OCI-LY7 (cell line): ENCODE results near the gene TPST1. TPM values are rescaled to one million over a fixed set of nuclear protein-coding genes. Genes with fewer than 3 reads are reported as not detected.
"Not testable (repeated sequence)": the region's sequence is repeated elsewhere in the genome, so short reads cannot be mapped to it uniquely, and the experiment has no call there.

Source experiments
- BruUV-seq: library from RNA; stranded (reverse); fragments of 400-500 nt; replicated peaks from 2 replicates; lab custom pipeline; 2021; lab: Mats Ljungman, UMichigan
- CTCF ChIA-PET: fragments of 300-600 bp; sonication (Branson Sonifier 250); formaldehyde crosslinking; loops from one replicate; lab custom pipeline; 2022; ENCODE audit warnings: antibody characterized with exemption; ENCODE audit not compliant: unreplicated experiment; lab: Charles Lee
- POLR2A ChIA-PET: fragments of 300-600 bp; sonication (Branson Sonifier 250); formaldehyde crosslinking; loops from one replicate; lab custom pipeline; 2022; ENCODE audit warnings: antibody characterized with exemption; lab: Charles Lee
- DNase-seq: peaks from one replicate; pipeline ENCODE4 v3.0.0-alpha.2; 2015; ENCODE audit warnings: low spot score
- H2AFZ ChIP-seq: fragments of 200-600 bp; sonication (generic), shearing (Covaris generic); 2 replicates; pipeline ENCODE4 v1.6.1; 2014; ENCODE audit warnings: mild to moderate bottlenecking, antibody characterized with exemption, low read length, moderate library complexity
- H3K27ac ChIP-seq: fragments of 200-600 bp; sonication (generic); 2 replicates; pipeline ENCODE4 v1.5.1; 2014; ENCODE audit warnings: mixed run types, low read depth, mild to moderate bottlenecking, moderate library complexity, low read length, inconsistent platforms; ENCODE audit not compliant: poor library complexity, severe bottlenecking
- H3K36me3 ChIP-seq: fragments of 200-600 bp; sonication (generic); 2 replicates; pipeline ENCODE4 v1.6.1; 2014; ENCODE audit warnings: mild to moderate bottlenecking, antibody characterized with exemption, low read length, moderate library complexity, mixed read lengths; ENCODE audit not compliant: insufficient read depth
- H3K4me1 ChIP-seq: fragments of 200-600 bp; sonication (generic); 2 replicates; pipeline ENCODE4 v1.5.1; 2014; ENCODE audit warnings: mild to moderate bottlenecking, low read length; ENCODE audit not compliant: insufficient read depth, poor library complexity, severe bottlenecking
- H3K4me2 ChIP-seq: fragments of 200-600 bp; sonication (generic); 2 replicates; pipeline ENCODE4 v1.6.1; 2014; ENCODE audit warnings: mild to moderate bottlenecking, low read length
- H3K4me3 ChIP-seq: fragments of 200-600 bp; sonication (generic); 2 replicates; pipeline ENCODE4 v1.5.1; 2014; ENCODE audit warnings: mild to moderate bottlenecking, low read depth, low read length; ENCODE audit not compliant: poor library complexity, severe bottlenecking
- H3K79me2 ChIP-seq: fragments of 200-600 bp; sonication (generic); 2 replicates; pipeline ENCODE4 v1.6.1; 2016; ENCODE audit warnings: low read depth, mild to moderate bottlenecking, low read length, moderate library complexity, mixed read lengths; ENCODE audit not compliant: insufficient read depth
- H3K9me2 ChIP-seq: fragments of 200-600 bp; sonication (generic); 2 replicates; pipeline ENCODE4 v1.6.1; 2016; ENCODE audit warnings: mild to moderate bottlenecking, low read length, mixed read lengths; ENCODE audit not compliant: insufficient read depth
- H3K9me3 ChIP-seq: fragments of 200-600 bp; sonication (generic); 2 replicates; pipeline ENCODE4 v1.6.1; 2014; ENCODE audit warnings: mild to moderate bottlenecking, mixed run types, low read length, mixed read lengths
- H4K20me1 ChIP-seq: fragments of 200-600 bp; sonication (generic); 2 replicates; pipeline ENCODE4 v1.6.1; 2014; ENCODE audit warnings: mild to moderate bottlenecking, antibody characterized with exemption, low read length, moderate library complexity, mixed read lengths; ENCODE audit not compliant: insufficient read depth
- EZH2phosphoT487 ChIP-seq: fragments of 200-600 bp; sonication (generic); IDR thresholded peaks from 2 replicates; pipeline ENCODE4 v1.6.1; 2018; ENCODE audit warnings: low read depth, borderline replicate concordance, mild to moderate bottlenecking, mixed run types, antibody characterized with exemption, low read length, moderate library complexity, mixed read lengths
- intact Hi-C: fragments of 100-400 bp; cut with micrococcal nuclease; formaldehyde crosslinking; loops from one replicate; pipeline ENCODE4 v1.10.0; 2022; ENCODE audit not compliant: unreplicated experiment
- total RNA-seq, 2 experiments: library from RNA; depleted of rRNA in 1 of 2; stranded (reverse); fragments of >200 nt in 1 of 2; shearing (Covaris generic) in 1 of 2; gene quantifications; 2 replicates each; pipeline ENCODE4 v1.2.3, GENCODE V29; 2014 to 2022
- TF ChIP-seq, protein P1 (sequence below): fragments of 200-600 bp; sonication (generic); conservative IDR thresholded peaks from 2 replicates; pipeline ENCODE4 v1.5.1; 2014; ENCODE audit warnings: mild to moderate bottlenecking, antibody characterized with exemption, low read length, moderate library complexity, mixed read lengths

Gene TPST1
- total RNA-seq, 2 experiments from 2014 or later = 3.5 to 6.6 TPM

DNA sequence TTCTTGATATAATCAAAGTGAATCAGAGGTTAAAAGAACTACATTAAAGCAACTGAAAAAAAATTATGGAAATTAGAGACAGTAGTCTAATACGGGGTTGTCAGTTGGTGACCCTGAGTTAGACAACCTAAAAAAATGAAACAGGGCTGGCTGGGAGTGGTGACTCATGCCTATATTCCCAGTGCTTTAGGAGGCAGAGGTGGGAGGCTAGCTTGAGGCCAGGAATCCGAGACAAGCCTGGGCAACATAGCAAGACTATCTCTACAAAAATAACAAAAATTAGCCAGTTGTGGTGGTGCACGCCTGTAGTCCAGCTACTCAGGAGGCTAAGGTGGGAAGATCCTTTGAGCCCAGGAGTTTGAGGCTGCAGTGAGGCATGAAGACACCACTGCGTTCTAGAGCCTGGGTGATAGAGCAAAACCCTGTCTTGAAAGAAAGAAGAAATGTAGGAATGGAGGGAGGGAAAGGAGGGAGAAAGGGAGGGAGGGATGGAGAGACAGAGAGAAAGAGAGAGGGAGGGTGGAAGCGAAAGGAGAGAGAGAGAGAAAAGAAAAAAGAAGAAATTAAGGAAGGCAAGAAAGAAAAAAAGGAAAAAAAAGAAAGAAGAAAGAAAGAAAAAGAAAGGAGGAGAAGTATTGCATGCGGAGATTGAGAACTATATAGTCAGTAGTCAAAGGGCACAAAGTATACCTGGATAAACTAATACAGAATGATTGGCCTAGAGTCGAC lies 166.1 kb downstream of the TPST1 start:
- ChIA-PET CTCF (no interaction called here), POLR2A (no interaction called here)
- Histone ChIP-seq H3K9me2 (no peaks in the 10 kb centered on the region), H4K20me1 (no peaks in the 10 kb centered on the region), H3K27ac (no peak overlapping the region), H3K79me2 (no peaks in the 10 kb centered on the region), H3K4me1 (no peaks in the 10 kb centered on the region), H3K4me3 (no peak overlapping the region), H3K9me3 (no peaks in the 10 kb centered on the region), H3K36me3 (no peaks in the 10 kb centered on the region), H3K4me2 (no peak overlapping the region), H2AFZ (no peak overlapping the region)
- BruUV-seq = no TSS peak
- no peak for TF ChIP-seq EZH2phosphoT487
- TF ChIP-seq, protein P1, sequence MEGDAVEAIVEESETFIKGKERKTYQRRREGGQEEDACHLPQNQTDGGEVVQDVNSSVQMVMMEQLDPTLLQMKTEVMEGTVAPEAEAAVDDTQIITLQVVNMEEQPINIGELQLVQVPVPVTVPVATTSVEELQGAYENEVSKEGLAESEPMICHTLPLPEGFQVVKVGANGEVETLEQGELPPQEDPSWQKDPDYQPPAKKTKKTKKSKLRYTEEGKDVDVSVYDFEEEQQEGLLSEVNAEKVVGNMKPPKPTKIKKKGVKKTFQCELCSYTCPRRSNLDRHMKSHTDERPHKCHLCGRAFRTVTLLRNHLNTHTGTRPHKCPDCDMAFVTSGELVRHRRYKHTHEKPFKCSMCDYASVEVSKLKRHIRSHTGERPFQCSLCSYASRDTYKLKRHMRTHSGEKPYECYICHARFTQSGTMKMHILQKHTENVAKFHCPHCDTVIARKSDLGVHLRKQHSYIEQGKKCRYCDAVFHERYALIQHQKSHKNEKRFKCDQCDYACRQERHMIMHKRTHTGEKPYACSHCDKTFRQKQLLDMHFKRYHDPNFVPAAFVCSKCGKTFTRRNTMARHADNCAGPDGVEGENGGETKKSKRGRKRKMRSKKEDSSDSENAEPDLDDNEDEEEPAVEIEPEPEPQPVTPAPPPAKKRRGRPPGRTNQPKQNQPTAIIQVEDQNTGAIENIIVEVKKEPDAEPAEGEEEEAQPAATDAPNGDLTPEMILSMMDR = no peak
- intact Hi-C loops = no loop called here
- no peak for DNase-seq

DNA sequence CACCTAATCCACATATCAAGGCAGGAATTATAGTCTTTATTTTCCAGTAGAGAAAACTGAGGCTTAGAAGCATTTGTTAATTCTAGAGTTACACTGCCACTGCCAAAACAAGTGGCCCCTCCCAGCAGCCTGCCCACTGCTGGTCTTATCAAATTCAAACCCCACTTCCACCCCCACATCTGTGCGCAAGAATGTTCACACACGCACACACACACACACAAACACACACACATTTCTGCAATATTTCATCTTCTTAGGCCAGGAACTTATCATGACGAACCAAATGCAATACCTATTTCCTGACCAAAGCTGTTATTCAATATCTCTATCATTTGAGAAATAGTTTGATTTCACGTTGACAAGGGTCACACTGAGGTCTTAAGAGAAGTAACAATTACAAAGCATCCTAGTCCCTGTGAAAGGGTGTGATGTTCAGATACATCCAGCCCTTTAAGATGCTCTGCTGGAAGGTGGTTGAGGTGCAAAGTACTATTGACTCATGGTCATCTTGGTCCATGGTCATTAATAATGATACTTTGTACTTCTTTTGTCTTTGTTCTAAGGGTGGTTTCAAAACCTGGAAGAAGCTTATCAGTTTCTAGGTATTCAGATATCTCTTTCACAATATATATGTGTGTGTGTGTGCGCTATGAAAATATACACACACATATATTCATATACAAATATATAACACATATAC lies 169.2 kb downstream of the TPST1 start:
- H3K9me3 ChIP-seq, H3K36me3 ChIP-seq, H3K4me2 ChIP-seq, H3K4me3 ChIP-seq, POLR2A ChIA-PET, CTCF ChIA-PET, H3K4me1 ChIP-seq, DNase-seq, intact Hi-C loops, BruUV-seq, H3K27ac ChIP-seq, H4K20me1 ChIP-seq, H2AFZ ChIP-seq, H3K9me2 ChIP-seq, H3K79me2 ChIP-seq: not testable (repeated sequence)

DNA sequence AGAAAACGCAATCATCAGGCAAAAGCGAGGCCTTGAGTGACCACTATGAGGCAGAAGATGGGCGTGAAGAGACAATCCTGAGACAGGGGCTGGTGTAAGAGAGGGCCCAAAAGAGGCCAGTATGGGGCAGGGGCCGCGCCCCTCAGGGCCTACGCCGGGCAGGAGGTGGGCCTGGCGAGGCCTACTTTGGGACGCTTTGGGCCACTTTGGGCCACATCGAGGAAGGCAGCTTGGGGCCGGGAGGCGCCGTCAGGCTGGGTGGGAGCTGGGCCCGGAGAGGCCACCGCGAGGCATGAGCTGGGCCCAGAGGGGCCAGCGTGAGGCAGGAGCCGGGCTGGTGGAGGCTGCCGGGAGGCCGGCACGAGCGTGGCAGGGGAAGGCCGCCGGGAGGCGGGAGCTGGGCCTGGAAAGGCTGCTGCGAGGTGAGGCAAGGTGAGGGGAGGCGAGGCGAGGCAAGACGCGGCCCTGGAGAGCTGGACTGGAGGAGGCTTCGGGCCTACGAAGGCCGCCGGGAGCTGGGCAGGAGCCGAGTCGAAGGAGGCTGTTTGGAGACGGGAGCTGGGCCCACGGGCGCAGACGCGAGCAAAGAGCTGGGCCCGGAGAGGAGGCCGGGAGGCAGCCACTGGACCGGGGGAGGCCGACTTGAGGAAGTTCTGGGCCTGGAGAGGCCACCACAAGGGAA lies 171.3 kb downstream of the TPST1 start:
- Histone ChIP-seq H3K4me3 (no peak overlapping the region), H3K9me3 (no peaks in the 10 kb centered on the region), H3K4me2 (no peak overlapping the region), H2AFZ (no peak overlapping the region), H3K9me2 (no peaks in the 10 kb centered on the region), H4K20me1 (no peaks in the 10 kb centered on the region), H3K4me1 (no peaks in the 10 kb centered on the region), H3K79me2 (no peaks in the 10 kb centered on the region), H3K27ac (no peak overlapping the region), H3K36me3 (no peaks in the 10 kb centered on the region)
- CTCF ChIA-PET = no interaction called here
- intact Hi-C loops = no loop called here
- no peak for DNase-seq
- BruUV-seq = no TSS peak
- POLR2A ChIA-PET = interaction anchor here (0.5 to 0.6 kb wide), 2 partner anchors 13 to 705 kb away, joined by 5 read pairs; no protein-coding TSS in a partner anchor
- TF ChIP-seq, protein P1 = no peak
- TF ChIP-seq EZH2phosphoT487 = no peak
